RPMI7951 (cell line): ENCODE measurements around the gene PAQR5. TPM values are rescaled to one million over a fixed set of nuclear protein-coding genes. Genes with fewer than 3 reads are reported as not detected.

ENCODE experiments used
- DNase-seq: peaks from one replicate; pipeline ENCODE4 v3.0.0-alpha.2; 2012; ENCODE audit warnings: low read depth
- total RNA-seq: library from RNA; depleted of rRNA; stranded (reverse); fragments of >200 nt; shearing (Covaris generic); gene quantifications from 2 replicates; pipeline ENCODE4 v1.2.3, GENCODE V29; 2014

Gene PAQR5
- total RNA-seq, 1 experiment from 2014 or later, result 3.5 TPM

DNA sequence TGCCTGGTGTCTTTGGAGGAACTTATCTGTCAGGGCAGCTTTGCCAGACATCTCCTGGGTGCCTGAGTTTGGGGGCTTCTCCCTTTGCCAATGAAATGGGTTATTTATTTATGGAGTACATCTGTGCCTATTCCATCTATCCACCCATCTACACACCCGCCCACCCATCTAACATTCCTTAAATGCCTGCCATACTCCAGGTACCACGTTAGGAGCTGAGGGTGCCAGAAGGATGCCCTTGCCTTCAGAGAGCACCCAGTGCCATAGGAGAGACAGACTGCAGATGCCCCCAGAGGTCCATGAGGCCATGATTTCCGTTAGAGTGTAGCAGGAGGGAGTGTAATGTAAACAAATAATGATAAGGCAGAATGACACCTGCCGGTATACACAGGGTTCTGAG, 93.6 kb downstream of the PAQR5 start:
- DNase-seq, result no peak

DNA sequence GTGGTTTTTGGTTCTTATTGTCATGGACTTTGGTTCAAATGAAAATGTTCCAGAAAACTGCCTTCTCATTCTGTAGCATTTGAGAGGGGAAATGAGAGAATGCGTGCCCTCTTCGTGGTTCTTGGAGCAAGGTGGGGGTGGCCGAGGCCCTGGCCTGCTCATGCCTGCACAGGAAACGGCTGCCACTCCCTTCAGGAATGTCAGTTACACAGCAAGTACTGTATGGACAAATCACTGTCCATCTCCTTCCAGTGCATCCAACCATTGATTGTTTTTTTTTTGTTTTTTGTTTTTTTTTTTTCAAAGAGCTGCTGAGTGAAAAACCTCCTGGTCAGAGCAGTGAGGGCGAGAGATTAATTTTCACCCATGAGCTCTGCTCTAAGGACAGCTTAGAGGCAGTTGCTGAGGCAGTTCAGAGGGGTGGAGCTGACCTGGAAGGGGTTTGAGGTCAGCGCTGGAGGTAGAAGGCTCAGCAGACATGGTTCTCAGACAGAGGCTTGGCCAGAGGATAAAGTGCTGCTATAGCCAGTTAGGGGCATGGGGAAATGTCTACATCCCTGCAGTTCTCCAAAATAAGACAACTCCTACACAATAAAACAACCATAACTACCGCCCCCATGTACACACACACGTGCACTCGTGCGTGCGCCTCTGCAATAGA, 95.2 kb downstream of the PAQR5 start:
- DNase-seq, result peak; percentile 22

DNA sequence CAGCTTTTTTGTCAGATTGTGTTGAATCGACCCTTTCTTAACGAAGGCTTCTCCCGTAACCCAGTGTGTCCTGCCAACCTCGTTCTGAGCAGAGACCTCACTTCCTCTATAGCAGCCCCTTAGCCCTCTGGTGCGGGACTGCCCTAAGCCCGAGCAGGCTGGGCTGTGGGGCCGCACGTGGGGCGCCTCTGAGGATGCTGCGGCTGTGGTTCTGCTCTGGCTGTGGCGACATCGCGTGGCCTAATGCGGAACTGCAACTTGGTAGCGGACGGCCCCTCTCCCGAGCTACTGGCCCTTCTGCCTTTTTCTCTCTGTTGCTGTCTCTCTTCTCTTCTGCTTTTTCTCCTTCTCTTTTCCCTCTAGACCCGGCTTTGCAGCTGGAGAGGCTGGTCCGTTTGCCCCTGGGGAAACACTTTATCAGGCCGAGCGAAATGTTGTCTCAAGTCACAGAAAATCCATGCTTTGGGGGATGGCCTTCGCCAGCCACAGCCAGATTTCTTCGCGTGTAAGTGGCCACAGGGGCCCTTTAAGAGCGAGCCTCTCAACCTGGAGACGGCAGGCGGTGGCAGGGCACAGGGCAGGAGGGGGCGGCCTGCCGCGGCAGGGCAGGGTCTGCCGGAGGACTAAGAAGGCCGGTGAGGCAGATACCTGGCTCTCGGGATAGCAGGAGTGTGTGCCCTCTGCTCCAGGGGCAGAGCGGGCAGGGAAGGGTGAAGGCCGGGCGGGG, 96.0 kb downstream of the PAQR5 start:
- DNase-seq, result peak; percentile 73

DNA sequence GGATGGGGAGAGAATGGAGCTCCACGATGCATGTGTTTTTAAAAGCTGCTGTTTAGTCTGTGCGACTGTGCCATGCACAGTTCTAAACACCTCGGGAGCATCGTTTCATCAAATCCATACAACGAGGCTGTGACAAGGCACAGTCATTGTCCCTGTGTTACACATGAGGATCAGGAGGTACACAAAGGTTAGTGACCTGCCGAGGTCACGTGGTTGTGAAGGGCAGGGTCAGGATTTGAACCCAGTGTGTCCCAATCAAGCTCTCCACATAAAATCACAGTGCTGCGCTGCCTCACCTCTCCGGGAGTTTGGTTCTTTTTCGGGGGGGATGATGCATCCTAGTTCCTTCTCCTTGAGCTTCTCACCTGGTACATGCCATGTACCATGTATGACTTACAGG, 96.7 kb downstream of the PAQR5 start:
- no peak for DNase-seq

DNA sequence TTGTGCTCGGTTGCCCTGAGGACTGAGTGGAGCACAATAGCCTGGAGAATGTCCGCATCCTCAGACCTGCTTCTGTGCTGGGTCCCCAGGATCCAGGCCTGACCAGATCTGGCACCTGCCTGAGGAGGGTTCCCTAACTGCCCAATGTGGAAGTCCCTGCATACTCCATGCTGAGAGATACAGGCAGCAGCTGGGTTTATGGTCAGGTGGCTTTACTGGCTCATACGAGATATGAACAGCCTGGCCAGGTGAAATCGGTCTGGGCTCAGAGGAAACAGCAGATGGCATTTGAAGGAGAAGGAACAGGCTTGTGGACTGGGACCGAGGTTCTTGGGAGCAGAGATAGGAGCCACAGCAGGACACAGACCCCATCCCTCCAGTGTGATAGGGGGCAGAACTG, 97.3 kb downstream of the PAQR5 start:
- DNase-seq, result no peak

DNA sequence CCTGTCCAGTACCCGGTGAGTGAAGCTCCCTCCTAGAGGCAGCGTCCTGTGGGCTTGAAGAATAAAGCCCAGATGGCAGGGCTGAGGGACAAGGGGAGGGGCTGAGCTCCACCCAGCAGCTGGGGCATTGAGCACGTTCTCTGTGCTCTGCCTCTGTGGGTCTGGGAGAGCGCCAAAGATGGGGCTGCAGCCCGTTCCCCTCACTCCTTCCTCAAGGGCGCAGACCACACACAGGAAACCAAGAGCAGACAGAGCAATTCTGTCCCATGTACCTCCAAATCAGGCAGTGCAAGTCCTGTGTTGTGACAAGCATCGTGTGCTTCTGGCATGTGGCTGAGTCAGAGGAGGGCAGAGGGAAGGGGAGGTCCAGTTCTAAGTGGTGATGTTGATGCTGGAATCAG, 99.8 kb downstream of the PAQR5 start:
- DNase-seq, result peak; percentile 67

DNA sequence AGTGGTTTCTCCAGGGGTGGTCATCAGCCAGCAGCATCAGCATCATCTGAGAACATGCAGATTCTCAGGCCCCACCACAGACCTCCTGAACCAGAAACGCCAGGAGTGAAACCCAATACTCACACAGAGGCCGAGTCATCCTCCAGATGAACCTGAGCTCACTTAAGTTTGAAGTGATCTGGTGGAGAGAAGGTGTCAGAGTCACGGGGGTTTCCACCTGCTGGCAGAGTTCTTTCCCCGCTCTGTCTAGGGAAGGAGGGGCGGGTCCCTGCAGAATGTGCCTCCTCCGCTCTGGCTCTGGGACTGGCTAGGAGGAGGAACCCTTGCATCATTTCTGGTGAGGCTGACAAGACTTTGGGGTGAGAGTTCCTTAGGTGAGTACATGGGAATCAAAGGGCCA, 102.1 kb downstream of the PAQR5 start:
- DNase-seq, result no peak

DNA sequence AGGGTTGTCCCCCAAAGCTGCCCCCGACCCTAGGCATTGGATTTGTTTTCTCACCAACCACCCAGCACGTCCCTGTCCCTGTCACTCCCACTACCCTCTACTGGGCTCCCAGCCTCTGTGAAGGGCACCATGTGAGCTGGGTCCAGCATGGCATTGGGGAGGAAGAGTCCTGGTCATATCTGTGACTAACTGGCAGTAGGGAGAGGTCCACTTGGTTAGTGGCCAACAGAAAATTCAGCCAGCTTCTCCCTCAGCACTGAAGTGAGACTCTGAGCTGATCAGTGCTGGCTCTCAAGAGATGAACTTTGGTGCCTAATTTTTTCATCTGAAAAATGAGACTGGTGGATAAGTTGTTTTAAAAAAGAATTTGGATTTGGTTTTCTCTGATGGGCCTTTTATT, 104.1 kb downstream of the PAQR5 start:
- DNase-seq, result peak; percentile 60

DNA sequence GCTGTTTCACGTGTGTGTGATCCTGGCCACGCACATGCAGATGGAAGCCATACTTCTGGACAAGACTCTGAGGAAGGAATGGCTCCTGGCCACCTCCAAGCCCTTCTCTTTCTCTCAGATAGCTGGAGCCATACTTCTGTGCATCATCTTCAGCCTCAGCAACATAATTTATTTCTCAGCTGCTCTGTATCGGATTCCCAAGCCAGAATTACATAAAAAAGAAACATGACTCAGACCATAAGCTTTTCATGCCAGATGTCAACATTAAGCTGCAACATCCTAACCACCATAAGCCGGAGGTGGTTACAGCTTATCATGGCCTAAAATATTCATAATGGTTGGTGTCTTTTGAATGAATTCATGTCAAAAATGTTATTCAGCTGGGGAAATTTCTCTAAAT, 104.9 kb downstream of the PAQR5 start:
- peak; percentile 93 for DNase-seq

DNA sequence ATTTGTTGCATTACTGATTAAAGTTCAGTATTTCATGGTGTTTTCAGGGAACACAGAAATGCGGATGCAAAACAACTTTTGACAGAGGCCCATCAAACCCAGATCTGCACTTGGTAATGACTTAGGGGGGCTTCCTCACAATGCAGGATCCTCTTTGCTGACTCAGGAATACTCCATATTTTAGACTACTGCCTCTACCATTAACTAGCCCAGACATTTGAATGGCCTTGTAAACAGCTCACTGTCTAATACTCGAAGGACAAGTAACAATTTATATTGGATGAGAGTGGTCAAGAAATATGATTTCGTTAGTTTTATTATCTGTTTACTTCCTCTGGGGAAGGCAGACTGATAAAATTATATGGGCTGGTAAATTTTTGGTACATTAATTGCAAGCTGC, 106.4 kb downstream of the PAQR5 start:
- no peak for DNase-seq

DNA sequence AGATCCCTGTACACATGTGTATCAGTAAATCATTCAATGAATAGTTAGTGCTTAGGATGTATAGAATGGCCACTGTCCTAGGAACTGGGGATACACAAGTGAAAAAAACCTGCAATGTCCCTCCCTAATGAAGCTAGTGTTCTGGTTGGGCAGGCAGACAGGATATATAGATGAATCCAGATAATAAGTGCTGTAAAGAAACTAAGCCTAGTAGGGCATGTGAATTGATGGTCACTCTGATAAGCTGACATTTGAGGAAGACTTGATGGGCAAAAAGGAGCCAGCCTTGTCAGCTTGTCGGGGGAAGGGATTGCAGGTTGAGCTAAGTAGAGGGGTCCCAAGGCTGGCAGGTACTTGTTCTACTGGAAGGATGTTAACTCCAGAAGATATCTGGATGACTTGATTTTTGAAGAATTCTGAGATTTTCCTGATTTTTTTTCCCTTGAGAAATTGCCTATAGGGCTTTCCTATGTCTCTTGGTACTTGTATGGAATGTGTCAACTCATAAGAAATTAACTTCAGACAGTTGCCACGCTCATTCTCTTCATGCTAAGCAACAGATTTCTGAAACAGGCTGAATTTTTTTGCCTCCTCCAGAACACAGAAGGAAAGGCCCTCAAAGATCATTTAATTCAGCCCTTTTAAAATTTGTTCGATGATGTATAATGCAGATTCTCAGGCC, 109.1 kb downstream of the PAQR5 start:
- DNase-seq, result no peak

DNA sequence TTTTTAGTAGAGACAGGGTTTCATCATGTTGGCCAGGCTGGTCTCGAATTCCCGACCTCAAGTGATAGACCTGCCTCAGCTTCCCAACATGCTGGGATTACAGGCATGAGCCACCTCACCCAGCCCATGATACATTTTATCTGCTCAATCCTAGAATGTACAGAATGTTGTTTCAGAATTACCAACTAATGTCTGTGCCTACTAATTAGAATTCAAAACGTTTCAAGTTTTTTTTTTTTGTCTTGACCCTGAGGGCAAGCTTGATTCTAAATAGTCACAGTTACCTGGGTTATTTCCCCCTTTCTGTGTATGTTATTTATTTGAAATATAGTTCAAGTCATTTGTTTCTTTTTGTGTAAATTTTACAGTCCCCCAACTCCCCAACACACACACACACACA, 110.1 kb downstream of the PAQR5 start:
- DNase-seq, result no peak

DNA sequence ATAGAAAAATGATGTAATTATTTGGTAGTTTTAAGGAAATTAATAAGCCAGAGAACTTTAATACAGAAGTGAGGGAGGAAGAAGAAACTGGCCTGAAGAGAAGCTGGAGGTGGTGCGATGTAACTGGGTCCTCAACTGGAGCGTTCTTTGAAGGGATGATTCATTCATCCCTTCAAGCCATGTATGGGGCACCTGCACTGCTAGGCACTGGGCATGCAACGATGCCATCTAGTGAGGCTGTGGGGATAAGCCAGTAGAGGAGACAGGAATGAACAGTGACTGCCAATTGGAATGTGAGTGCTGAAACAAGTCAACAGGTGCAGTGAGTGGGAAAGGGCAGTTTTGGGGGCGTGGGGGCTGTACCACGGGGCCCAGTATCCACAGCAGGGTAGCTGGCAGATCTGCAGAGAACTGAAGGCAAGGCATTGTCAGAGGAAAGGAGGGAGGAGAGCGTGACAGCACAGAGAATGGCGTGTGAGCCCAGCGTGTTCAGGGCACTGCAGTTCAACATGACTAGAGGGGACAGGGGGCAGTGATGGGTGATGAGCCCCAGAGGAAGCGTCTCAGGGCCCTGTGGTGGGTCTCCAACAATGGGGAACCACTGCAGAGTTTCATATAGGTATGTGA, 111.6 kb downstream of the PAQR5 start:
- DNase-seq, result peak; percentile 83

DNA sequence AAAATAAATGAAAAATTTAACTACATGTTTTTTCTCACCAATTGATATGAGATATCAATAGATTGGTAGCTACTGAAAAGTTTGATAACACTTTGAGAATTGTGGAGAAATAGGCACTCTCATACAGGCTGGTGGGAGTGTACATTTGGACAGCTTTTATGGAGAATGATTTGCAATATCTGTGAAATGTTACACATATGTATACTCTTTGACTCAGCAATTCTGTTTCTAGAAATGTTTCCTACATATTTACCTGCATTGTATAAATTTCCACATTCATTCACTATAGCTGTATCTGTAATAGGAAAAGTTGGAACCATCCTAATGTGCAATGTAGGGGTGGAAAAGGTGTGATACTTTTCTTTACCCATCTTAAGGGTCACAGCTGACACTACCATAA, 113.6 kb downstream of the PAQR5 start:
- no peak for DNase-seq

DNA sequence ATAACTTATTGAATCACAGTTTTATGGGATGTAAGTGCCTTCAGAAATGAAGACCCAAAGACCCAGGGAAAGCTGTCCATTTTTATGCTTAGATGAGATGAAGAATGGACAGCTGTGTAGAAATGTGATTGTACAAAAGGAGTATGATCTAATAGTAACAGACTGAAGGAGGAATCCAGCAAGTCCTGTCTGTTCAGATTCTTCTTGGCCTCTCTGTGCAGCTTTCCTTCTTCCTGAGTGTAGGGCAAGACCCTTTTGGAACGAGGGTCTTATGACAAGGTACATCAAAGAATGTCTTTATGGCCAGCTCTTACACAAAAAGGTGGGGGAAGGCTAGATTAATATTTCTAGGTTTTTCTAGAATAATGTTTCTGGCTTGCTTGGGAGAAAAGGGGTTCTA, 114.0 kb downstream of the PAQR5 start:
- DNase-seq, result no peak

DNA sequence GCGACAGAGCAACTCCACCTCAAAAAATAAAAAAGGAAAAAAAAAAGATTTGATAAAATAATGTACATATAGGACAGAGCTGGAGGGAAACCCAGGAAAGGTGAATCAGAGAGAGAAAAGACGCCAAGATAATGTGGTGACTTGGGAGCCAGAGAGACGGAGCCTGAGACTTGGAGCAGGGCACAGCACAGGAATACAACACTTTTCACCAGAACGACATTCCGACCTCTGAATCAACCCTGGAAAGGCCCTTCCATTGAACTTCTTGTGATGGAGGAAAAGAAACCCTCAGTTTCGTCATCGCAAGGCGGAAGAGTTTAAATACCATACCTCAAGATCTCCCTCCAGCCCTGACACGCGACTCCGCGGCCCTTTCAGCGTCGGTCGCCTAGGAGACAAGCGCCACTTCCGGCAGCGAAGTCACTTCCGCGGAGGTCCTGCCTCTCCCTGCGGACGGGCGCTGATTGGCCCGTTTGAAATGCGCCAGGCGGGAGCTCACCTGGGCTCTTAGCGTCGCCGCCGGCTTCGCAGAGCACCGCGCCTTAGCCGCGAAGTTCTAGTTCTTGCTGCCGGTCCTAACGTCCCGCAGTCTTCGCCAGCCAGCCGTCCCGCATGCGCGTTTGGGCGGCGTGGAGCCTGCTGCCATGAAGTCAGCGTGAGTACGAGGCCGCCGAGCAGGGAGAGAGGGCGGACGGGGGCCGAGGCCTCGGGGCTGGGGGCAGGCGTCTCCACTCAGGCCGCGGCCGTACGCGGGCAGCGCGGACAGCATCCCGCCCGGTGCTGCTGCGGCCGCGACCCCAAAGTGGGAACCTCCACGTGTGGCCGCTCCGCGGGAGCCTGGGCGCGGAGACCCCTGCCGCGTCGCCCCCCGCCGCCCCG, 115.3 kb downstream of the PAQR5 start, which contains the start of gene KIF23:
Gene KIF23, plus strand, starts transcription at position 528 of the 879 bp plus-strand sequence. Its CDS starts 117 bp downstream, at position 645.
- peak; percentile 95 for DNase-seq

DNA sequence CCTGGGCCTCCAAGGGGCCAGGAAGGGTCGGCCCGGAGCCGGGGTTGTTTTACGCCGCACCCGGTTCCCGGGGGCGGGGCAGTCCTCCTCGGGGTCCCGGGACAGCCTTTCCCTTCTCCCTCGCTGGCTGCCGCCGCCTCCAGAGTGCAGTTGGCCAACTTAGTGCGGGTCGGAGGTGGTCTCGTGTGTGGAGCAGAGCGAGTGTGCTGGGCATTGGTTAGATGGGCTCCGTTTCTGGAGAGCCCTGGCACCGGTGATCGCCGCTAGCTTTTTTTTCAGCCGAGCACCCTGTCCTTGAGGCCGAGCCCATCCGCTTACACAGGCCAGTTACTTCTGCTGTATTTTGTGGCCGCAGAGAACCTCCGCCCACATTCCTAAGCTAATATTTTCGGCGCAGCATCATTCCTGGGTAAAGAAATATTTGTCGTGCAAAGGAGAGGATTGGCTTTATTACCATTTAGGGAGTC, 116.0 kb downstream of the PAQR5 start:
- DNase-seq, result peak; percentile 93

DNA sequence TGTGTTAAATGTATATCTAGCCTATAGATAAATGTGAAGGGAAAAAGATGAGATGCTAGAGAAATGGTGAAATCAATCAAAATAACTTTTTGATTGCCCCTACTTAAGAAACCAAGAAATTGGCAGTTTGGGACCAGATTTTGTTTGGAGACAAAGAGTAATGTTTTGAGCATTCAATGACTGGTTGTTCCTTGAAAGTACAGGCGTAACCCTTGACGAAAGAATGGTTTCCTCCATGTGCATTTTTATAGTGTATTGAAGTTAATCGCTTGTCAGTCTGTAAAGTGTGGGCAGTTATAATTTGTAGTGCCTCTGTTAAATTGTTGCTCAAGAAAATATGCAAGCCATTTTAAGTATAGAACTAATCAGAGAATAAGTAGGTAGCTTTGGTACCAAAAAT, 116.7 kb downstream of the PAQR5 start:
- peak; percentile 29 for DNase-seq

DNA sequence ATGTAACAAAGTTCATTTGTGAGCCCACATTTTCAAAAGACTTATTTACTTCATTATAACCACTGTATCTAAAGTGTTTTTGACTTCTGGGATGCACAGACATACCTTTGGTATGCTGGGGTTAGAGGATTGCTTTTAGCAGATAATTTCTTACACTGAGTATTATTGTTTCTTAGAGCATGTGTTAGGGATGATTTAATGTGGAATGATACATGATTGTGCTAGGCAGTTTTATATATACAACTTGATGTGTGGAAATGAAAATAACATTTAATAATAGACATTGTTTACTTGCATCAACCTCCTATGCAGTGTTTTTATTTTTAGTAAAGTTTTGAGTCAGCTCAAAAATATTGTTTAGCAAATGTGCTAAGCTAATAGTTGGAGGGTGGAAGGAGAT, 118.9 kb downstream of the PAQR5 start:
- no peak for DNase-seq

DNA sequence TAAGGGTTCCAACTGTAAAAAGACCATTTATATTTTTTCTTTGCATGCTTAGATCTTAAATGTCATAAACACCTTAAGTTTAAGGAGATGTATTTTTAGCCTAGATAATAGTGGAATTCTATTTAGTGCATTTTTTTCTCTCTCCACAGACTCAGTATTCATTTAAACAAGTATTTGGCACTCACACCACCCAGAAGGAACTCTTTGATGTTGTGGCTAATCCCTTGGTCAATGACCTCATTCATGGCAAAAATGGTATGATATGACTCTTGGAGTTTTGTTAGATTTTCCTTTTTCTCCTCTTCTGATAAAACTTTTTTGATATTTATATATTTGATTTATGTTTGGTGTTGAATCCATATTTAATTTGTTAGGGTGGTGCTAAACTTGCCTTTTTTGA, 122.8 kb downstream of the PAQR5 start:
- DNase-seq, result peak; percentile 72

DNA sequence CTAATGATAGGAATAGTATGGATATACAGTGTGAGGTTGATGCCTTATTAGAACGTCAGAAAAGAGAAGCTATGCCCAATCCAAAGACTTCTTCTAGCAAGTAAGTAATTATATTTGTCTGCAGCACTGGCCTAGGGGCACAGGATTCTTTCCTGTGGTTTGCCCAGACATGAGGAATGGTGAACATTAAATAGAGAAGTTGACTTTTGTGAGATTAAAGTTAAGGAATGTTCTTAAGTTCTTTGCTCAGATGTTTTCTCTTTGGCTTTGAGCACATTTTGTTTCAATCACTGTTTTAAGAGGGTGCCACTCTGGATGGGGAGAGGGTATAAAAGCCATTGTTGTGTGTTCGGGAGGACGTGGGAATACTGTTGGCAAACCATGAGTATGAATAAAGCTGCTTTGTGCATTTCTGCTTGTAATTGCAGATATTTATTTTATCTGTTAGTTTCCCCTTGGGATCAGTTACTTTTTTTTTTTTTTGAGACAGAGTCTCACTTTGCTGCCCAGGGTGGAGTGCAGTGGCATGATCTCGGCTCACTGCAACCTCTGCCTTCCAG, 123.7 kb downstream of the PAQR5 start:
- DNase-seq, result peak; percentile 78
